ENCODE measurements around the gene BEGAIN. TPM values are rescaled to one million over a fixed set of nuclear protein-coding genes. Genes with fewer than 3 reads are reported as not detected.

BEGAIN gene
- total RNA-seq, 4 donors from 2014 or later: 3.5 to 7.1 (median 6.6) TPM

- H3K9me3 ChIP-seq: no peaks in the 10 kb centered on the region
- H3K4me3 ChIP-seq: no peak overlapping the region
- peaks cover 0 to 24% (median 0%) of the 10 kb centered on the region in 4 donors for H3K27me3 ChIP-seq
- no peak for DNase-seq (ENCODE audit: extremely low spot score)
- WGBS: 81% methylated on average over 6 of the region's 9 CpGs
- no peak for TF ChIP-seq EP300 (IDR thresholded peaks at IDR 0.05)
- peaks cover 4 to 8% (median 6%) of the 10 kb centered on the region in 4 donors for H3K4me1 ChIP-seq
- H3K36me3 ChIP-seq: no peaks in the 10 kb centered on the region
- H3K27ac ChIP-seq (replicated peaks in 1 of 4): no peak overlapping the region
- intact Hi-C loops (cut with DNase I): no loop called here
Observed at GRCh38 chr14:100612986-100613385, 25.8 kb upstream of the BEGAIN start.

- 90% methylated on average over 9 of the region's 10 CpGs for WGBS
- Histone ChIP-seq H3K27ac (replicated peaks in 1 of 4) (no peak overlapping the region), H3K27me3 (peaks cover 0 to 35% (median 0%) of the 10 kb centered on the region in 4 donors), H3K4me1 (no peaks in the 10 kb centered on the region), H3K4me3 (no peak overlapping the region), H3K9me3 (no peaks in the 10 kb centered on the region), H3K36me3 (no peaks in the 10 kb centered on the region)
- intact Hi-C loops (cut with DNase I): no loop called here
- no peak for TF ChIP-seq POLR2AphosphoS5 (IDR thresholded peaks at IDR 0.05)
- no peak for TF ChIP-seq EP300 (IDR thresholded peaks at IDR 0.05)
- TF ChIP-seq POLR2A (IDR thresholded peaks at IDR 0.05; ENCODE audit: low read depth): no peak
- no peak for TF ChIP-seq CTCF (IDR thresholded peaks at IDR 0.05)
- DNase-seq (ENCODE audit: extremely low spot score): no peak
Observed at GRCh38 chr14:100611811-100612480, 24.7 kb upstream of the BEGAIN start.

GRCh38 chr14:100610511-100611217 lies 23.4 kb upstream of the BEGAIN start:
- H3K4me1 ChIP-seq: no peaks in the 10 kb centered on the region
- no peak overlapping the region for H3K27ac ChIP-seq (replicated peaks in 1 of 4)
- intact Hi-C loops (cut with DNase I): no loop called here
- H3K36me3 ChIP-seq: no peaks in the 10 kb centered on the region
- no peak for TF ChIP-seq CTCF (IDR thresholded peaks at IDR 0.05)
- no peak for TF ChIP-seq EP300 (IDR thresholded peaks at IDR 0.05)
- TF ChIP-seq POLR2A (IDR thresholded peaks at IDR 0.05; ENCODE audit: low read depth): no peak
- TF ChIP-seq POLR2AphosphoS5 (IDR thresholded peaks at IDR 0.05): no peak
- no peak overlapping the region for H3K4me3 ChIP-seq
- H3K27me3 ChIP-seq: peaks cover 0 to 45% (median 0%) of the 10 kb centered on the region in 4 donors
- no peaks in the 10 kb centered on the region for H3K9me3 ChIP-seq
- no peak for DNase-seq (ENCODE audit: extremely low spot score)
- 76% methylated on average over 13 of the region's 14 CpGs for WGBS

DNA sequence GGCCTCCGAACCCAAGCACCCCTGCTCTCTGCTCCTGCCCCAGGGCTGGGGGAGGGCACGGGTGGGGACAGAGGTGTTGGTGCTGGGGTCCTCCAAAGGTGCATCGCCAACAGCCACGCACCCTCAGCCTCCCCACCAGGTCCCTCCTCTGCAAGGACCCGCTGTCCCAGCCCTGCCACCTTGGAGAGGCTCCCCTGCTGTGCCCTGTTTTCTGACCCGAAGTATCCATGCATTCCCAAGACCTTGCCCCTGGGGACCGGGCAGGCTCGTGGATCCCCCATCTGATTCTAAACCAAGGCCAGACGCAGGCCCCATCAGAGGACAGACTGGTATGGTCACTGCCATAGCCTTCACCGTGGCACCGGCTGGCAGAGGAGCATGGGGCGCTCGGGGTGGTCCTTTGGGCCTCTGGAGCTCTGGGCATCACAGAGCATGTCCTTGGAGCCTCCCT lies 22.7 kb upstream of the BEGAIN start:
- Histone ChIP-seq H3K4me3 (no peak overlapping the region), H3K36me3 (no peaks in the 10 kb centered on the region), H3K4me1 (no peaks in the 10 kb centered on the region), H3K27ac (replicated peaks in 1 of 4) (no peak overlapping the region), H3K27me3 (peaks cover 0 to 52% (median 0%) of the 10 kb centered on the region in 4 donors), H3K9me3 (no peaks in the 10 kb centered on the region)
- WGBS: 91% methylated on average over 4 of the region's 13 CpGs
- no peak for DNase-seq (ENCODE audit: extremely low spot score)
- no peak for TF ChIP-seq POLR2AphosphoS5 (IDR thresholded peaks at IDR 0.05)
- no peak for TF ChIP-seq EP300 (IDR thresholded peaks at IDR 0.05)
- no peak for TF ChIP-seq POLR2A (IDR thresholded peaks at IDR 0.05; ENCODE audit: low read depth)
- TF ChIP-seq CTCF (IDR thresholded peaks at IDR 0.05): no peak
- intact Hi-C loops (cut with DNase I): no loop called here

GRCh38 chr14:100609331-100609870 lies 22.2 kb upstream of the BEGAIN start:
- intact Hi-C loops (cut with DNase I): no loop called here
- WGBS: 90% methylated on average over 14 of the region's 14 CpGs
- no peak for DNase-seq (ENCODE audit: extremely low spot score)
- TF ChIP-seq POLR2A (IDR thresholded peaks at IDR 0.05; ENCODE audit: low read depth): no peak
- TF ChIP-seq EP300 (IDR thresholded peaks at IDR 0.05): no peak
- TF ChIP-seq POLR2AphosphoS5 (IDR thresholded peaks at IDR 0.05): no peak
- no peak for TF ChIP-seq CTCF (IDR thresholded peaks at IDR 0.05)
- Histone ChIP-seq H3K4me3 (no peak overlapping the region), H3K27me3 (peaks cover 0 to 58% (median 0%) of the 10 kb centered on the region in 4 donors), H3K27ac (replicated peaks in 1 of 4) (no peak overlapping the region), H3K4me1 (no peaks in the 10 kb centered on the region), H3K36me3 (no peaks in the 10 kb centered on the region), H3K9me3 (no peaks in the 10 kb centered on the region)

All from esophagus muscularis mucosa (tissue), 4 donors.